ENCODE results near the gene AURKAIP1.
"Not testable (repeated sequence)": the region's sequence is repeated elsewhere in the genome, so short reads cannot be mapped to it uniquely, and the experiment has no call there.

The AURKAIP1 gene

DNA sequence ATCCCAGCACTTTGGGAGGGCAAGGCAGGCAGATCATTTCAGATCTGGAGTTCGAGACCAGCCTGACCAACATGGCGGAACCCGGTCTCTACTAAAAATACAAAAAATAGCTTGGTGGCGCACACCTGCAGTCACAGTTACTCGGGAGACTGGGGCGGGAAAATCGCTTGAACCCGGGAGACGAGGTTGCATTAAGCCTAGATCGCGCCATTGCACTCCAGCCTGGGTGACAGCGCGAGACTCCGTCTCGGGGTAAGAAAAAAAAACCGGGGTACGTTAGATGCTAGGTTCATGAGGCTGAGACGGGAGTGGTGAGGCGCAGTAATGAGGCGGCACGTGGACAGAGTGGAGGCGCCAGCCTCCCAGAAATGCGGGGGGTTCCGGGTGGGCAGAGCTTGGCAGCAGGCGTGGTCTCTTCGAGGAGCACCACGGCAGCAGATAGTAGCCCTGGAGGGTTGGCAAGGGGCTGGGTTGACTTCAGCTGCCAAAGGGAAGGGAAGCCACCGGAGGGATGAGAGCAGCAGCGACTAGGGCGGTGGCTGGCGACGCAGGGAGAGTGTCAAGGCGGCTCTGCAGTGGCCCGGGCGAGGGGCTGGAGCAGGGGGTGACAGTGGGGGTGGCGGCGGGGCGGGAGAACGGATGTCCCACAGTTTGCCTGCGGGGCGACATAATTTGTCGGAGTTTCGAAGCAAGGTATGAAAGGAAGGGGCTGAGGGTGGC, 31.3 kb upstream of the AURKAIP1 start:
- no peak for DNase-seq

DNA sequence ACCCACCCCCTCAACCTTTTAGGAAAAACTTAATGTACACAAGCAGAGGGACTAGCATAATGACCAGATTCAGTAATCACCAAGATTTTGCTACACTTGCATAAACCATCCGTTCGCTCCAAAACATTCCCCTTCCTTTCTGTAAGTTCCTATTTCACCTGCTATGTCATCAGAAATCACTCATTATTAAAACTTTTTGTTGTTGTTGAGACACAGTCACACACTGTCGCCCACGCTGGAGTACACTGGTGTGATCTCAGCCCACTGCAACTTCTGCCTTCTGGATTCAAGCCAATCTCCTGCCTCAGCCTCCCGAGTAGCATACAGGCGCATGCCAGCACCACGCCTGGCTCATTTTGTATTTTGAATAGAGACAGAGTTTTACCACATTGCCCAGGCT, 28.6 kb upstream of the AURKAIP1 start:
- DNase-seq, result no peak

DNA sequence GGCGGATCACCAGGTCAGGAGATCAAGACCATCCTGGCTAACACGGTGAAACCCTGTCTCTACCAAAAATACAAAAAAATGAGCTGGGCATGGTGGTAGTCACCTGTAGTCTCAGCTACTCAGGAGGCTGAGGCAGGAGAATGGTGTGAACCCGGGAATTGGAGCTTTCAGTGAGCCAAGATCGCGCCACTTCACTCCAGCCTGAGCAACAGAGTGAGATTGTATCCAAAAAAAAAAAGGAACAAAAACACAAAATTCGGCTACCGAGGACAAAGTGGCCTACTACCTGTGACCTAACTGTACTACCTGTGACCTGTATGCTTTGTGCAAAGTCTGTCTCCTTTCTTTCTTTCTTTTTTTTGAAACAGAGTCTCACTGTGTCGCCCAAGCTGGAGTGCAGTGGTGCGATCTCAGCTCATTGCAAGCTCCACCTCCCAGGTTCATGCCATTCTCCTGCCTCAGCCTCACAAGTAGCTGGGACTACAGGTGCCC, 27.9 kb upstream of the AURKAIP1 start:
- not testable (repeated sequence) for DNase-seq

- no peak for DNase-seq
These were observed 27.3 kb upstream of the AURKAIP1 start for GRCh38 chr1:1402072-1402900.

DNA sequence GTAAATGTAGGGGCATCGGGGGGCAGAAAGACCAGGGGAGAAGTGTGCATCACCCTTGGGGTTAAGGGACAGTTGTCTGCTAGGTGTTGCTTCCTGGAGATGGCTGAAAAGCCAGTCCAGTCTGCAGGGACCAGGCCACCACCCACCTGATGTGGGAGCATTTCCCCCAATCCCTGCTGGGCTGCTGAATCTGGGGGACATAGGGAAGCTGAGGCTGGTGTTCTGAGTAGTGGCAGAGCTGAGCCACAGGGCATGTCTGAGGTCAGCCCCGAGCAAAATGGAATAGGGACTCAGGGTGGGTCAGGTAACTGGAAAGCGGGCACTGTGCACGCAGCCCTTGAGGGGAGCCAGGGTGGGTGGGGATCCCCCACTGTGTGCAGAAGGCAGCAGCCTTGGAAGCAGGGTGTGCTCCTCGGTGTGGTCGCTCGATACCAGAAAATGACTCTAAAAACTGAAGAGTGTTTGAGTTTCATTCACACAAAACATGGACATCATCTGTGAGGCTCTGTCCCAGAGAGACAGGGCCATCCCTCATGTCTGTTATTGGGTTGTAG, 26.5 kb upstream of the AURKAIP1 start:
- DNase-seq, result no peak

- no peak for DNase-seq
These were observed 25.8 kb upstream of the AURKAIP1 start for GRCh38 chr1:1400576-1401456.

DNA sequence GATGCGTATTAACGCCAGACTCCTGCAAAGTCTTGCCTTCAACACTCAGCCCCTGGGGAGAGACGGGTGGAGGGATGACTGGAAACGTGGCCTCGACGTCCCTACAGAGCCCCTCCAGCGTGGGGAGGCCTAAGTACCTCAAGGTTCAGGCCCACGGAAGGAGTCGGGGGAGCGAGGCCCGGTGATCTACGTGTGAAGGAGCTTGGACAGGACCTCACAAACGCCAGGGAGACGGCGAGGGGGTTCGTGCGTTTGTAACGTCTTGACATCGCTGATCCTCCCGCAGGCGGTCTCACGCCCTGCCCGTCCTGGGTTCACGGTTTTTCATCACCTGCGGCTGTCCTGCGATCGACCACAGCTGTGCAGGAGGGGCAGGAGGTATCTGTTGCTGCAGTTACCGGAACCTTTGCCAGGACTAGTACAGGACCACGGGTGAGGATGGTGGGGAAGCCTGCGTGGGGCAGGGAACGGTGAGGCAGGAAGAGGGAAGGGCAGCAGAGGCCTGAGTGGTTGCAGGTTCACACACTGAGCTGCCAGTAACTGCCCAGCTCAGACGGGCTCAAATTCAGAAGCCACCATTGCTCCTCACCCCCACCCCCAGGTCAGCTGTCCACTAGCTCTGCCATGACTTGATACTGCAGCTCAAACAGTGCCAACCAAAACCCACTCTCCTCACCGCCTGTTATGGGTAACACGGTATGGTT, 25.0 kb upstream of the AURKAIP1 start:
- no peak for DNase-seq

DNA sequence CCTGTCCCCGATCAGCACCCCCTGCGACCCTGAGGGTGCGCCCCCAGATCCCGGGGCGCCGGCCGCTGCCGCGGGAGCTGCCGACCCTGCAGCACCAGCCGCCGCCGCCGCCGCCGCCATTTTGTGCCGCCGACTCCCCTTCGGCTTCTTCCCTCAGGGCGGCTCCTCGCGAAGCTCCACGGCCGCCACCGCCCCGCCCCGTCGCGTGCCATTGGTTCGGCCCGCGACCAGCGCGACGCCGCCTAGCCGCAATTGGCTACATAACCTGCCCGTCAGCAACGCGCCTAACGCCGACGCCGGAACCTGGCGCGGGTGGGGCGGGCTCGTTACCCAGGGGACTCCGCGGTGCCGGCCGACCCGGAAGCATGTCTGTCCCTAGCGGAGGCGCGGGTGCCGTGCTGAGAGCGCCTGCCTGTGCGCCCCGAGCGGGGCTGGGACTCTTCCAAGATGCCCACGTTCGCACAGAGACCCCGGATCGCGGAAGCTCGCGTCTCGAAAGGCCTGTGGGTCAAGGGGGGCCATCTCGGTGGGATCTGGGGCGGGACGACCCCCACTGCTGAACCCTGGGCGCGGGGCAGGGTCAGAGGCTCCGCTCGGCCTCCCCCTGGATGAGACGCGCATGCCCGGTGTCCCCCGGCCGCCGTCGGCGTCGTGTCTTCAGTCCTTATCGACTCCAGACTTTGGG, 24.3 kb upstream of the AURKAIP1 start, which contains the start of gene CCNL2:
TSS of gene CCNL2 (minus strand) at position 149 of the 685 bp plus-strand sequence. CDS start at position 120, 29 bp downstream.
- peak; percentile 66 for DNase-seq

DNA sequence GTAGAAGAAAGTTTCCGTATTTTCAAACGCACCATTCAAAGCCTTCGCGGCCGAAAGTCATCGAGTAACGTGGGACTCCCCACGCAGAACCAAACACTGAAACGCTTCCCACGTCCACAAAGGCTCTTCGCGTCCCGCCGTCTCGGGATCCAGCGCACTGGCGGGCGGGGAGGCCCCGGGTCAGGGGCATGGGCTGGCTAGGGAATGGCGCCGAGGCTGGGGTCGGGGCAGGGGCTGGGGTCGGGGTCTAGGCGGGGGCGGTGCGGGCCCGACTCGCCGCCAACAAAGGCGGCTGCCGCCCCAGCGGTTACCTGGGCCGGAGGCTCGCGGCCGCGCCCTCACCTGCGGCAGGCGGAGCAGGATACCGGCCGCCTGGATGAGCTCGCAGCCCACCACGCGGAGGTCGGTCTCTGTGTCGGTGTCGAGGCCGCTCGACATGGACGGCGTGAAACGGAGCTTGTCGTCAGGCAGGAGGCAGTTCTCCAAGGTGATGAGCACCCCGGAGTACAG, 23.7 kb upstream of the AURKAIP1 start:
- DNase-seq, result no peak

DNA sequence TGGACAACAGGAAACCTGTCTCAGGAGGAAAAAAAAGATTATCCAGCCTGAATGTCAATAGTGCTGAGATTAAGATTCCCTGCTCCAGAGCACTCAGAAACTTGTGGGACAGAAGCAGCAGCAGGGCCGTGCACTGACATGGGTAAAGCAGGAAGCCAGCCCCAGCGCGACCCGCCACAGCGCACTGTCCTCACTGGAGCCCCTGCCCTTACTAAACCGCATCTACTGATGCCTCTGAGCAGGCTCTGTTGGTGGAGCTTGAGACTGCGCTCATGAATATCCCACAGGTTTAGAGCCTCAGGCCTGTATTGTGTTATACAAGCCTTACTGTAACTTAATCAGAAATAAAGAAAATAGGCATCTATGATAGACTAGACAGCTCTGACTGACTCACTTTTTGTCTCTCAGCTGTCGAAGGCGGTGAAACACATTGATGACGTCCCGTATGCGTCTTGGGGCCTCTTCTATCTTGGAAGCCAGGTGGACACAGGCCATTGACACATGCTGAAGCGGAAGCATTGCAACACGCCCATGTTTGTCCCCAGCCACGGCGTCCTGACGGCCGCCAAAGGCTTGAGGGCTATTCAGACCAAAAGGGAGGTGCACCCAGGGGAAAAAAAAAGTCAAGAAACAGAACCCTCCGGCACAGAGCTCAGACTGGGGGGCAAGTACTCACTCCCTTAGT, 23.0 kb upstream of the AURKAIP1 start:
- DNase-seq, result no peak

GRCh38 chr1:1395166-1395565, 20.2 kb upstream of the AURKAIP1 start:
- DNase-seq, result no peak

DNA sequence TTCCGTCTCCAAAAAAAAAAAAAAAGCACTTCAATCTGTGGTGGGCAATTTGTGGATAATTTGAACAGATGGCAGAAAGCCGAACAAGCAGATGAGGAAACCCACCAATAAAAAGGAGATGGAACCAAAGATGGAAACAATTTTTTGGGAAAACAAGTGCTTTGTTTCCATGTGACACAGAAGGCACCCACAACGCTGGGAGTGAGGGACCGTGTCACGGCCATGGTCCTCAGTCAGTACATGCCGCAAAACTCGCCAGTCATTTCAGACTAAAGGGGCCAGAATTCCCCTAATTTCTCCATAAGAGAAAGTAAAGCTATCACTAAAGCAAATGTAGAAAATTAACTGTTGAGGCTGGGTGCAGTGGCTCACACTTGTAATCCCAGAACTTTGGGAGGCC, 19.1 kb upstream of the AURKAIP1 start:
- no peak for DNase-seq

- DNase-seq, result no peak
These were observed 18.4 kb upstream of the AURKAIP1 start for GRCh38 chr1:1393428-1393827.

DNA sequence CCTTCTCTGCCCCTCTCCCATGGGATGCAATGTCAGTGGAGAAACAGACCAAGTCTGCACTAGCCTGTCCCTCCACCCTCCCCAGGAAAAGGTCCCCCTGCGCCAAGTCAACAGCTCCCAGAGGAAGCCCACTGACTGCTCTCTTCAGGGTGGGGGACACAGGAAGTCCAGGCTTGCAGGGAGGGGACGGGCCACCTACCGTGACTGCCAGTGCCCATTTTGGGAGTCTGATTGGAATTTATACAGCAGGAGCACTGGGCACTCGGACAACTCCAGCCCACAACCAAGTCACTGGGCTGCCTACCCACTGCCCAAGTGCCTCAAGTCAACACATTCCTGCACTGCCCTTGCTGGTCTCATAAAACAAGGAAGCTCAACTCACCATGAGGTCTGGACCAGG, 18.0 kb upstream of the AURKAIP1 start:
- DNase-seq, result no peak

DNA sequence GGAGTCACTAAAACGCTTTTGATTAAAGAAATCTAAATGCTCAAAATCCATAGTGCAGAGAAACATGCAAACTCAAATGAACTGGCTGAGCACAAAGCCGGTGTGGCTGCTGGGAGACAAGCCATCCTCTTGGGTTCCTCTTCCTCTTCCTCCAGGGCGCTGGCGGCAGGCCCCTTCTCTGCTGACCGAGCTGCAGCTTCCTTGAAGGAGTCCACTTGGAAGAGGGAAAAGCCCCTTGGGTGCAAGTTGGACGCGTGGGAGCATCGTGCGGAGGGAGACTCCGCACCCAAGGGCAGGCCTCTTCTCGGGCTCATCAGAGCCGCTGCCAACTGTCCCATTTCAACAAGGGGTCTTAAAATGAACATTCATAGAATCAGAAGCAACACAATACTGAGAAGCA, 16.2 kb upstream of the AURKAIP1 start:
- no peak for DNase-seq

DNA sequence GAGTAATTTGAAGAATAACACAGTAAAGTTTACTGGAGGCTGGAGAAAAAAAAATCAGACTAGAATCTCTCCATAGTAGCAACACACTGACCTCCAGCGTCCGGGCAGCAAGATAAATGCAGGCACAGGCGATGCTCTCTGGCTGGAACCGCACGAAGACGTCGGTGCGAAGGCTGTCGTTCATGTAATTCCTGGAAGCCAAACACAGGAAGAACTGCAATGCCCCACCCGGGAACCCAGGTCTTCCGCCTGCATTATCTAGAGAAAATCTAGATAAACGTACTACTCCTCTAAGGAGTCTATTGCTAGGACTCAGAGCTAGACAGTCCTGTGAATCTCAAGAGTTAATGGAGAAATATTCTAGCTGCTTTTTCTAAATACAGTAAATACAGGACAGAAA, 15.7 kb upstream of the AURKAIP1 start:
- DNase-seq, result no peak

DNA sequence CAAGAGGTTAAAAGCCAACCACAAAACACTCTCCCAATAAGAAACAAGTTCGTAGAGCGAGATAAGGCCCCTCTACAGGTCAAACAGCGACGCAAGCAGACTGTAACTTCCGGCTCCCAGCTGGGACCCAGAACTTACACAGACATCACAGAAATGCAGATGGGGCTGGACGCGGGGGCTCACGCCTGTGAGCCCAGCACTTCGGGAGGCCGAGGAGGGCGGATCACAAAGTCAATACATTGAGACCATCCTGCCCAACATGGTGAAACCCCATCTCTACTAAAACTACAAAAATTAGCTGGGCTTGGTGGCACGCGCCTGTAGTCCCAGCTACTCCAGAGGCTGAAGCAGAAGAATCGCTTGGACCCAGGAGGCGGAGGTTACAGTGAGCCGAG, 13.1 kb upstream of the AURKAIP1 start:
- no peak for DNase-seq

- no peak for DNase-seq
These were observed 12.4 kb upstream of the AURKAIP1 start for GRCh38 chr1:1387098-1388077.

DNA sequence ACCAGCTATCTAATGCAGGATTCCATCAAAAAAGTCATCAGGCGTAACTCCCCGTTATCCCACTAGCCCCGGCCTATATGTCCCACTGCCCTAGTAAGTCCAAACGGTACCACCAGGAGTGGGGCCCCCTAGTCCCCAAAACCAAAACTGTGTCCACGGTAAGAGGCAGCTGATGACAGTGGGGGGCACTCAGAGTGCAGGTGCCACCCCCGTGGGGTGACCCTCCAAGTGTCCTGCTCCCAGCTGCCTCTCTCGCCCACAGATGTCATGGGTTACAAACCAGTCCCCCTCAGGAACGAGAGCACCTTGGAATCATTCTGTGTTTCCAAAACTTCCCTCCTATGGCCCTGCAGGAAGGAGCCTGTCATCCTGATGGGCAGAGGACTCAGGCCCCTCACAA, 10.9 kb upstream of the AURKAIP1 start:
- DNase-seq, result no peak
